Mucosa of stomach (tissue), 1 donor: ENCODE data around the gene DGKD.

ENCODE experiments used
- H3K27me3 ChIP-seq: one replicate; pipeline ENCODE4 v1.7.0; 2013; ENCODE audit warnings: mild to moderate bottlenecking, low read length; ENCODE audit not compliant: control insufficient read depth, insufficient read depth
- H3K36me3 ChIP-seq: one replicate; pipeline ENCODE4 v1.7.0; 2013; ENCODE audit warnings: low read length; ENCODE audit not compliant: control insufficient read depth, insufficient read depth
- H3K4me1 ChIP-seq: one replicate; pipeline ENCODE4 v1.7.0; 2013; ENCODE audit warnings: mild to moderate bottlenecking, low read length; ENCODE audit not compliant: control insufficient read depth, insufficient read depth
- H3K4me3 ChIP-seq: one replicate; pipeline ENCODE4 v1.7.0; 2013; ENCODE audit warnings: low read length
- H3K9ac ChIP-seq: one replicate; pipeline ENCODE4 v1.7.0; 2013; ENCODE audit warnings: mild to moderate bottlenecking, low read length, moderate library complexity
- H3K9me3 ChIP-seq: one replicate; pipeline ENCODE4 v1.7.0; 2013; ENCODE audit warnings: mild to moderate bottlenecking, low read length, moderate library complexity; ENCODE audit not compliant: control insufficient read depth
- donor health status: Pancreatic carcinoma.

DGKD gene

GRCh38 chr2:233503947-233504637, 149.8 kb downstream of the DGKD start:
- H3K4me1 ChIP-seq: no peaks in the 10 kb centered on the region
- H3K27me3 ChIP-seq: no peaks in the 10 kb centered on the region
- H3K9me3 ChIP-seq: no peaks in the 10 kb centered on the region
- no peak overlapping the region for H3K9ac ChIP-seq
- H3K4me3 ChIP-seq: no peak overlapping the region
- no peaks in the 10 kb centered on the region for H3K36me3 ChIP-seq

- Histone ChIP-seq H3K4me1 (no peaks in the 10 kb centered on the region), H3K9ac (no peak overlapping the region), H3K9me3 (no peaks in the 10 kb centered on the region), H3K4me3 (no peak overlapping the region), H3K27me3 (no peaks in the 10 kb centered on the region), H3K36me3 (no peaks in the 10 kb centered on the region)
Observed at GRCh38 chr2:233513953-233514655, 159.8 kb downstream of the DGKD start.

GRCh38 chr2:233519787-233520611, 165.7 kb downstream of the DGKD start:
- H3K4me1 ChIP-seq: no peaks in the 10 kb centered on the region
- no peaks in the 10 kb centered on the region for H3K27me3 ChIP-seq
- no peaks in the 10 kb centered on the region for H3K9me3 ChIP-seq
- no peaks in the 10 kb centered on the region for H3K36me3 ChIP-seq
- no peak overlapping the region for H3K4me3 ChIP-seq
- H3K9ac ChIP-seq: no peak overlapping the region
